Transverse colon (tissue), 4 donors: Measurements from ENCODE around the gene PTPRN2. TPM values are rescaled to one million over a fixed set of nuclear protein-coding genes. Genes with fewer than 3 reads are reported as not detected.

ENCODE experiments used
- DNase-seq: peaks from one replicate; pipeline ENCODE4 v3.0.0-alpha.2; 2019
- H3K27ac ChIP-seq, 4 donors: fragments of 200-600 bp; sonication (generic); 2 replicates each; pipeline ENCODE4 v1.5.1; 2016 to 2018; ENCODE audit warnings: inconsistent platforms in 4 of 4
- H3K27me3 ChIP-seq: fragments of 200-600 bp; sonication (generic); 2 replicates; pipeline ENCODE4 v1.5.1; 2017; ENCODE audit warnings: inconsistent platforms
- H3K36me3 ChIP-seq, 4 donors: fragments of 200-600 bp; sonication (generic); 2 replicates each; pipeline ENCODE4 v1.5.1; 2017 to 2019; ENCODE audit warnings: inconsistent platforms in 4 of 4
- H3K4me1 ChIP-seq, 4 donors: fragments of 200-600 bp; sonication (generic); 2 replicates each; pipeline ENCODE4 v1.5.1; 2017 to 2020; ENCODE audit warnings: inconsistent platforms in 4 of 4
- H3K4me3 ChIP-seq, 4 donors: fragments of 200-600 bp; sonication (generic); 1 replicate in 1 of 4; 2 replicates in 3 of 4; pipeline versions ENCODE4 v1.5.1 to v1.6.1; 2017 to 2019; ENCODE audit warnings: inconsistent platforms in 4 of 4
- H3K9me3 ChIP-seq, 2 donors: fragments of 200-600 bp; sonication (generic); 2 replicates each; pipeline ENCODE4 v1.5.1; 2017 to 2019; ENCODE audit warnings: inconsistent platforms in 2 of 2
- EP300 ChIP-seq: sonication (generic); formaldehyde crosslinking; IDR thresholded peaks from one replicate; pipeline ENCODE4 v1.6.1; 2017; ENCODE audit warnings: antibody characterized with exemption, low read depth
- POLR2A ChIP-seq: fragments of 450-650 bp; IDR thresholded peaks from one replicate; pipeline ENCODE4 v1.6.1; 2016; ENCODE audit warnings: antibody characterized with exemption, mild to moderate bottlenecking, moderate library complexity
- POLR2AphosphoS5 ChIP-seq, 3 donors: sonication (generic); formaldehyde crosslinking; IDR thresholded peaks; one replicate each; pipeline ENCODE4 v1.6.1; 2016; ENCODE audit warnings: antibody characterized with exemption in 3 of 3
- WGBS, 2 donors: methylation state at CpG; one replicate each; pipeline ENCODE4 v1.1.5; 2018; ENCODE audit warnings: low coverage in 1 of 2; 5-methylcytosine and 5-hydroxymethylcytosine counted together
- in situ Hi-C, 4 donors: fragments of 200-750 bp; cut with MboI; loops; one replicate each; pipeline versions ENCODE4 v1.15.0 to v1.15.1; 2017; ENCODE audit warnings: low sequenced_read_pairs in 3 of 4, low pct_ligation_motif_present in 1 of 4, low pct_unique_long_range_greater_than_20kb in 1 of 4
- intact Hi-C: fragments of 100-400 bp; cut with DNase I; formaldehyde crosslinking; loops from one replicate; pipeline ENCODE4 v1.15.1; 2023; ENCODE audit warnings: low total_unique reads
- total RNA-seq, 4 donors: library from RNA; depleted of rRNA; stranded (reverse); fragments of >200 nt; gene quantifications; one replicate each; pipeline ENCODE4 v1.1.0, GENCODE V29; 2016
- TF ChIP-seq, protein P1 (sequence below), 5 experiments: fragments of 200-600 bp in 3 of 5; fragments of 450-650 bp in 2 of 5; sonication (generic) in 3 of 5; IDR thresholded peaks; 1 replicate in 2 of 5; 2 replicates in 3 of 5; pipeline ENCODE4 v1.5.1; 2016 to 2017; ENCODE audit warnings: antibody characterized with exemption in 5 of 5, inconsistent platforms in 3 of 5, mild to moderate bottlenecking in 2 of 5, moderate library complexity in 1 of 5

PTPRN2 gene
- total RNA-seq, 4 donors from 2014 or later = 15.4 to 31.1 (median 21.8) TPM

DNA sequence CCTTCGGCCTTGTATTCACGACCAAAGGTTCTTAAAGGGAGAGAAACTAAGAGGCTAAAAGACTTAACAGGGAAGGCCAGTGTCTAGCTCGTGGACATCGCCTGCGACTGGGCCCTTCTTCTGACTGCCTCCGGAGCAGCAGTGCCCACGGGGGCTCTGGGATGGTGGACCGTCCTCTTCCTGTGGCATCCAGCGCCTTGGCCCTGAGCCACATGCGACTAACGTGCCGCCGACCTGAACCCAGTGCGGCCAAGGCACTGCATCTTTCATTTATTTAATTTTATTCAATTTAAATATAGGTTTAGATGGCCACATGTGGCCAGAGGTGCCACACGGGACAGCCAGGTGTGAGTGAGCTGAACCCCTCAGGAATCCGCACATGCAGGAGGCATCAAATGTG is 451.7 kb downstream of the PTPRN2 start:
- no peak overlapping the region for H3K27ac ChIP-seq
- DNase-seq = no peak
- no peaks in the 10 kb centered on the region for H3K27me3 ChIP-seq
- no peak for TF ChIP-seq POLR2AphosphoS5 (IDR thresholded peaks at IDR 0.05)
- TF ChIP-seq EP300 = no peak
- no peak for TF ChIP-seq POLR2A
- TF ChIP-seq, protein P1, sequence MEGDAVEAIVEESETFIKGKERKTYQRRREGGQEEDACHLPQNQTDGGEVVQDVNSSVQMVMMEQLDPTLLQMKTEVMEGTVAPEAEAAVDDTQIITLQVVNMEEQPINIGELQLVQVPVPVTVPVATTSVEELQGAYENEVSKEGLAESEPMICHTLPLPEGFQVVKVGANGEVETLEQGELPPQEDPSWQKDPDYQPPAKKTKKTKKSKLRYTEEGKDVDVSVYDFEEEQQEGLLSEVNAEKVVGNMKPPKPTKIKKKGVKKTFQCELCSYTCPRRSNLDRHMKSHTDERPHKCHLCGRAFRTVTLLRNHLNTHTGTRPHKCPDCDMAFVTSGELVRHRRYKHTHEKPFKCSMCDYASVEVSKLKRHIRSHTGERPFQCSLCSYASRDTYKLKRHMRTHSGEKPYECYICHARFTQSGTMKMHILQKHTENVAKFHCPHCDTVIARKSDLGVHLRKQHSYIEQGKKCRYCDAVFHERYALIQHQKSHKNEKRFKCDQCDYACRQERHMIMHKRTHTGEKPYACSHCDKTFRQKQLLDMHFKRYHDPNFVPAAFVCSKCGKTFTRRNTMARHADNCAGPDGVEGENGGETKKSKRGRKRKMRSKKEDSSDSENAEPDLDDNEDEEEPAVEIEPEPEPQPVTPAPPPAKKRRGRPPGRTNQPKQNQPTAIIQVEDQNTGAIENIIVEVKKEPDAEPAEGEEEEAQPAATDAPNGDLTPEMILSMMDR (IDR thresholded peaks at IDR 0.05) = no peak
- no peak overlapping the region for H3K4me3 ChIP-seq
- intact Hi-C loops (no loop called here), in situ Hi-C loops (no loop called here)
- no peaks in the 10 kb centered on the region for H3K36me3 ChIP-seq
- no peaks in the 10 kb centered on the region for H3K4me1 ChIP-seq
- 67 to 84% methylated on average over 5 to 16 of the region's 16 CpGs for WGBS, 2 donors
- no peaks in the 10 kb centered on the region for H3K9me3 ChIP-seq

DNA sequence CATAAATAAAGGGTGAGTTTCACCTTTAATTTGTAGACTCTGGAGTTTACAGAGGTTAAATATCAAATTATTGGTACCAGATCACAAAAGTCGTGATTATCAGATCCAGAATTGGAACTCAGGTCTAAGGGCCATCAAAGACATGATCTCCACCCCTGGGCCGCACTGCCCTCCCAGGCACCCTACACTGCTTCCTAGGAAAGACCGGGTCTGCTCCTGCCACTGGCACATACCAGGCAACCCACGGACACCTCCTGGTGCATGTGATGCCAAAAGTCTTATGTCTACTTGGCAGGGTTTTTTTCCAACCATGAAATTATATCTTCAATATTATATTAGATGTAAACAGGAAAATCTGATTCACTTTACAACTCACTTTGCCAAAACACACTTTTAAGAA is 452.8 kb downstream of the PTPRN2 start:
- DNase-seq = no peak
- Histone ChIP-seq H3K36me3 (no peaks in the 10 kb centered on the region), H3K27ac (no peak overlapping the region), H3K9me3 (no peaks in the 10 kb centered on the region), H3K27me3 (no peaks in the 10 kb centered on the region), H3K4me1 (no peaks in the 10 kb centered on the region), H3K4me3 (no peak overlapping the region)
- 82% methylated on average over 4 of the region's 4 CpGs; no CpG with 5 or more reads in 1 of the 2 donors for WGBS, 2 donors
- intact Hi-C loops = no loop called here
- in situ Hi-C loops = no loop called here
- TF ChIP-seq, protein P1 (IDR thresholded peaks at IDR 0.05) = no peak
- TF ChIP-seq POLR2AphosphoS5 (IDR thresholded peaks at IDR 0.05) (no peak), EP300 (no peak), POLR2A (no peak)

DNA sequence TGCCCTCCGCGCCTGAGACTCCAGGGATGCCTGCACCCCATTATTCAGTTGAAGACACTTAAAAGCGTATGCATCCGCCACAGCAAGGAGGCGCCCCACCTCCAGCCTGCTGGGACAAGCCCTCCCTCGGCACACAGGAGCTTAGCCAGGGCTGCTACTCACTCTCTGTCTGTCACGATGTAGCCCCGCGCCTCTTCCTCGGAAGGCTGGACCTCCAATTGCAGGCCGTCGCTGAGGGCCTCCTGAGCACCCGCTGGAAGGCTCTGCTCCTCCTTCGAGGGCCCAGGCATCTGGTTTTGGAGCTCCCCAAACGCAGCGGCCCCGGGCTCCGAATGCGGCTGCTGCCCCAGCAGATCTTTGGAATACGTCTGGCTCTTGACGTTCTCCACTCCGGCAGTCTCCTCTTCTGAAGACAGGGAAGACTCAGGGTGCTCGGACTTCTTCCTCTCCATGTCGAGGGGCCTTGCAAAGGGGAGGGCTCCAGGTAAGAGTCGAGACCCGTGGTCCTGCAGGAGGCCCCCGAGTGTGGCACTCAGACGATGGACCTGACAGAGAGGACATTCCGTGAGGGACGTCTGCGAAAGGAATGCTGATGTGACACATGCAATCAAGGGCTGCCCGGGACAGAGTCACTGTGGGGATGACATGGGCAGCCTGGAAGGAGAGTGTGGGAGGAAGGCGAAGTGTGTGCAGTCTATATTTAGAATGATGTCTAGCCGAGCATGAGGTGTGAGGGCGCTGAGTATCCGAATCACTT is 453.9 kb downstream of the PTPRN2 start:
- DNase-seq = no peak
- H3K9me3 ChIP-seq = no peaks in the 10 kb centered on the region
- H3K4me3 ChIP-seq = no peak overlapping the region
- in situ Hi-C loops = no loop called here
- intact Hi-C loops = no loop called here
- WGBS, 2 donors = 89 to 92% methylated on average over 8 to 36 of the region's 36 CpGs
- H3K4me1 ChIP-seq = no peaks in the 10 kb centered on the region
- H3K36me3 ChIP-seq = no peaks in the 10 kb centered on the region
- no peaks in the 10 kb centered on the region for H3K27me3 ChIP-seq
- H3K27ac ChIP-seq = no peak overlapping the region
- TF ChIP-seq EP300 (no peak), POLR2AphosphoS5 (IDR thresholded peaks at IDR 0.05) (no peak), POLR2A (no peak)
- TF ChIP-seq, protein P1 (IDR thresholded peaks at IDR 0.05) = no peak

DNA sequence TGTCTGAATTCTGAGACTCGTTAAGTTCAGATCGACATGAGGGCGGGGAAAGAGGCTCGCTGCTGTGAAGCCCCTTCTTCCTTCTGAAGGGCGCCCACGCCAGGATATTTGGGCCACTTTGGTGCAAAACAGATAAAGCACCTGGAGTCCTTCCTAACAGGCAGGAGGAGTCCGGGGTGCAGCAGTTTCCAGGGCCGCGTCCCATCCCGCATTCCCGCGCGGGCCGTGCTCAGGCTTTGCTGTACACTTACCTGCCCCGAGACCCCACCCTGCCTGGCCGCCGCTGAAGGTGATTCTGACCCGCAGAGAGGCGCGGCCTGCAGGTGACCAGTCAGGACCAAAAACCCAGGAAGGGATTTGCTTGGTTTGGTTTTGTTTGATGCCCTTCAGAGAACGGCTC is 454.6 kb downstream of the PTPRN2 start:
- Histone ChIP-seq H3K9me3 (no peaks in the 10 kb centered on the region), H3K27ac (no peak overlapping the region), H3K4me1 (no peaks in the 10 kb centered on the region), H3K36me3 (no peaks in the 10 kb centered on the region), H3K4me3 (no peak overlapping the region), H3K27me3 (no peaks in the 10 kb centered on the region)
- no peak for TF ChIP-seq EP300
- no peak for TF ChIP-seq POLR2A
- no peak for TF ChIP-seq POLR2AphosphoS5 (IDR thresholded peaks at IDR 0.05)
- TF ChIP-seq, protein P1 (IDR thresholded peaks at IDR 0.05) = no peak
- 92% methylated on average over 21 of the region's 21 CpGs; no CpG with 5 or more reads in 1 of the 2 donors for WGBS, 2 donors
- intact Hi-C loops (no loop called here), in situ Hi-C loops (no loop called here)
- DNase-seq = no peak
